GM19099 (cell line): ENCODE results near the gene COL5A3.

Experiments used
- POLR2A ChIP-seq: IDR thresholded peaks from 3 replicates; pipeline ENCODE4 v1.6.1; 2011; ENCODE audit warnings: low read depth; ENCODE audit not compliant: insufficient read length; ENCODE audit errors: extremely low read depth

COL5A3 gene

DNA sequence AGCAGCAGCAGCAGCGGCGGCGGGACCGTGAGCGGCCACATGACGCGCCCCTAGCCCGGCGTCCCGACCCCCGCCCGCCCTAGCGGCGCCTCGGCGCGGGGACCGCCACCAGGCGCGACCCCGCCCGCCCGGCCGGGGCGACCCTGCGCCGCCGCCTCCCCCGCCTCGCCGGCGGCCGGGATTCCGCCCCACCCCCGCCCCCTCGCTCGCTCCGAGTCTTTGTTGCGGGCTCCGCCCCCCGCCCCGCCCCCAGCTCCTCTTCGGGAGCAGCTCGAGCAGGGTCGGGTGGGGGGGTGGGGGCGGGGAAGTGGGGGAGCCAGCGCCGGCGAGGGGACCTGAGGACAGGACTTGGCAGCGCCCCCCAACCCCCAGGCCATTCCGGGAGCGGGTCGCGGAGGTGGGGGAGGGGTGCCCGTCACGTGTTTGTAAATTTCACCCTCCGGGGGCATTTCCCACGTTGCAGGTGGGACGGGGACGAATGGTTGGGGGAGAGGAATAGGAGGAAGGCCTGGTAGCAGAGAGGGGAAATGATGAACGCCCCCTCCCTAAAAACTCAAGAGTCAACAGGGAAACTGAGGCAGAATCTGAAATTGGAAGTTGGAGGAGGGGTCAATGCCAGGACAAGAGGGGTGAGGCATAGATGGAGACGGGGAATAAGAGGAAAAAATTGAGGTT is 73.8 kb downstream of the COL5A3 start, which contains the start of gene OLFM2:
Gene OLFM2 (minus strand): TSS at position 190 of the 675 bp plus-strand sequence. CDS start 149 bp downstream, at position 41.
- TF ChIP-seq POLR2A: no peak

DNA sequence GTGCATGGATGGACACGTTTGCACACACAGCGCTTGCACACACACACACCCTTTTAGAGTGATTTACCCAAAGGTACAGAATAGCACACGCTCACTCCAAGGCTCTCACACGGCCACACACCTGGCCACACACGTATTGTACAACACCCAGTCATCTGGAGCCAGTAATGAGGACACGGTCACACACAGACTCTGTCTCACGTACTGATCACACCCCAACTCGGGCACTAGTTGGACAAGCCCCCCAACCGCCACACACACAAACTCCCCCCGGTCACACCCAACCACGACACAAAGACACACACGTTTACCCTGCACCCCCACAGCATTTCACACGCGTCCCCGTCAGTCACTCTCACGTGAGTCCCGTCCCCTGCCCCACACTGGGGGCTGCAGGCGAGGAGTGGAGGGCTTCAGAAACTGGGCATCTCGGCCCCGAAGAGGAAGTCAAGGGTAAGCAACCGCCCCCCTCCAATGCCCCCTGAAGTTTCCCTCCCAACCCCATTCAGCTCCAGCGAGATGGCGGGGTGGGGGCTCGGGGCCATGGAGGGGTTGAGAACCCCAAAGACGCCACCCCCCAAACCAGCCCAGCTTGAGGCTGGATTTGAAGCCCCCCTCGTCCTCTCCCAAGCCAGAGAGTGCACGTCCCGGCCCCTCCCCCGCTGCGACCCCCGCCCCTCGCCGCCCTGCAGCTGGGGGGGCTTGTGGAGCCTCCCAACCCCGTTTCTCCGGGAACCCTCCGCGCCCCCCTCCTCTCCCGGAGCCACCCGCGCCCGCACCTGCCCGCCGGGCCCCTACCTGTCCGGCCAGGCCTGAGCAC is 74.6 kb downstream of the COL5A3 start:
- no peak for TF ChIP-seq POLR2A

DNA sequence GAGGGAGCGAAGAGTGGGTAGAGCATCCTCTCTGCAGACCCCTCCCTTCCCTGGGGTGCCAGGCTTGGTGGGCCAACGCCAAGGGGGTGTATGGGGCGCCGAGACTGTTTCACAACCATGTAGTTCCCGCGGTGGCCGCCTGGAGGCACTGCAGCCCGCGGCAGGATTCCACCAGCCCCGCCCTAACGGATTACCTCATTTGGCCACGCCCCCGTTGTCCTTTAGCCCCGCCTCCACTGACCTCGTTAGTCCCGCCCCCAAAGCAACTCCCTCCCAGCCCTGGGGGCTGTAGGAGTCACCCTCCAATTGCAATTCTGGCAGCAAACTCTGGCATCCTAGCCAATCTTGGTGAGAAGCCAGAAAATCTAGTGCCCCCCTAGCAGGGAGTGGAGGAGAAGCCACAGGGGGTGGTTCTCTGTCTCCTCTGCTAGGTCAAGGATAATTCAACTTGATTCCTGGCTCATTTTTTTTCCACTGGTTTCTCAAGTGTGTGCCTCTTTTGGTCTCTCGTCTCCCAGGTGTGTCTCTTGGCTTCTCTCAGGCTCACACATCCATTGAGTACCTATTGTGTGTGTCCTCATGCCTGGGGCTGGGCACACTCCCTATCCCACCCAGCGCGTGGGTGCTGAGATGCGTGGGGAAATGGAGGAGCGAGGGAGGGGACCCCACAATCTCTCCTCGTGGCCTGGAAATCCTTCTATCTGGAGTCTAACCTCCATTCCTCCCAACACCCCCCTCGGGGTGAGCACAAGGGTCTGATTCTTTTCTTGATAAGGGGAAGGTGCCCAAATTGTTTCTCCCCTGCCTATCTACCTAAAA is 76.0 kb downstream of the COL5A3 start:
- TF ChIP-seq POLR2A: no peak

DNA sequence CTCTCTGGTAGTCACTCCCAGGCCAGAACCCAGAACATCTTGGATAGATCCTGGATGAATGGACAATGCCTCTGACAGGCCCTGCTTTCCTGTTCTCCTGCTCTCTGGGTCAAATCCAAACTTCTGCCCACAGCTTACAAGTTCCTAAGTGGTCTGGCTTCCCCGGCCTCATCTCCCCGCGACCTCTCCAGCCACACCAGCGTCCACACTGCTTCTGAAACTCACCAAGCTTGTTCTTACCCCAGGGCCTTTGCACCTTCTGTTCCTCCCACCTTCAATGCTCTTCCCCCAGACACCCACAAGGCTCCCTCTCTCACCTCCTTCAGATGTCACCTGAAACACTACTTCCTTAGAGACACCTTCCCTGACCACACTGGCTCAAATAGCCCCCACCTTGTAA is 77.5 kb downstream of the COL5A3 start:
- no peak for TF ChIP-seq POLR2A

DNA sequence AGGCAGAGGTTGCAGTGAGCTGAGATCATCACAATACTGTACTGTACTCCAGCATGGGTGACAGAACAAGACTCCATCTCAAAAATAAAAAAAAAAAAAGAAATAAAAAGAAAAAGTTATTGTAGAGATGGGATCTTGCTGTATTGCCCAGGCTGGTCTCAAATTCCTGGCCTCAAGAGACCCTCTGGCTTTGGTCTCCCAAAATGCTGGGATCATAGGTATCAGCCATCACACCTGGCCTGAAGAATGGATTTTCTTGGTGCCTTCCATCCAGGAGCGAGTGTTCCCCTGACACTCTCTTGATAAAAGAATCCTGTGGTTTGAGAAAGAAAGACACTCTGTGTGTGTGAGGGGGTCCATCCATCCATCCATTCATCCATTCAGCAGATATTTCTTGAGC is 78.7 kb downstream of the COL5A3 start:
- no peak for TF ChIP-seq POLR2A

DNA sequence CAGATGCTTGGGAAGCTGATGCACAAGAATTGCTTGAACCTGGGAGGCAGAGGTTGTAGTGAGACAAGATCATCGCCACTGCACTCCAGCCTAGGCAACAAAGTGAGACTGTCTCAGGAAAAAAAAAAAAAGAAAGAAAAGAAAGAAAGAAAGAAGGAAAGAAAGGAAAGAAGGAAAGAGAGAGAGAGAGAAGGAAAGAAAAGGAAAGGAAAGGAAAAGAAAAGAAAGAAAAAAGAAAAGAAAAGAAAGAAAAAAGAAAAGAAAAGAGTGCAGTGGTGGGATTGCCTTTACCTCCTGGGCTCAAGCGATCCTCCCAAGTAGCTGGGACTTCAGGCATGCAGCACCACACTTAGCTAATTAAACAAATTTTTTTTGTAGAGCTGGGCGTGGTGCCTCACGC is 86.9 kb downstream of the COL5A3 start:
- no peak for TF ChIP-seq POLR2A

DNA sequence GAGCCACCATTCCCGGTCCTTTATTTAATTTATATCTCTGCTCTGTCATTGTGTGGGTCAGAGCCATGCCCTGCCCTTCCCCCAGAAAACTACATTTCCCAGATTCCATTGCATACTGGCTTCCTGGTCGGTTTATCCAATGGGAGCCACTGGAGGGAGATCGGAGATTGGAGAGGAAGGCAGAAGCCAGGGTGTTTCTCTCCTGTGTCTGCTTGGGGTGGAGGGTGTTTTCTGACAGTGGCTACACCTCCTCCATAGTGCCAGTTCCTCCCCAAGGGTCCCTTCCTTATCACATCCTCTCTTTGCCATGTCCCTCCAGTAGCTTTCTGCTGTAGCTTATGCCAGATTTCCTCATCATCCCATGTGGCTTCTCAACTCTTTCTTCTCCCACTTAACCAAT is 93.0 kb downstream of the COL5A3 start:
- TF ChIP-seq POLR2A: no peak

DNA sequence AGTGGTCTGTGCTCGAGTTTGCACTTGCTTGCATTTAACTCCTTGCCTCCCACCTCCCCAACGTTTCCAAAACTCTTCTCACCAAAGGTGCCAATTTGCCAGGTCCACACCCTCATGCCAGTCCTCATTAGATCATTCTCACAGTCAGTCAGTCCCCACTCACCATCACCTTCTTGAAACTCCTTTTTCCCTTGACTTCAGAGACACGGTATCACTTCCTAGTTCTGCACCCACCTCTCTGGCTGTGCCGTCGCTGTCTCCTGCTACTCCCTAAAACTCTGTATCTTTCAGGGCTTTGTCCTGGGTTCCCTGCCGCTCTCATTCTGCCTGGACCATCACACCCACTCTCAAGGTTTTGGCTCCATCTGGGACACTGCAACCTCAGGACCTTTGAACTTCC is 93.6 kb downstream of the COL5A3 start:
- no peak for TF ChIP-seq POLR2A

DNA sequence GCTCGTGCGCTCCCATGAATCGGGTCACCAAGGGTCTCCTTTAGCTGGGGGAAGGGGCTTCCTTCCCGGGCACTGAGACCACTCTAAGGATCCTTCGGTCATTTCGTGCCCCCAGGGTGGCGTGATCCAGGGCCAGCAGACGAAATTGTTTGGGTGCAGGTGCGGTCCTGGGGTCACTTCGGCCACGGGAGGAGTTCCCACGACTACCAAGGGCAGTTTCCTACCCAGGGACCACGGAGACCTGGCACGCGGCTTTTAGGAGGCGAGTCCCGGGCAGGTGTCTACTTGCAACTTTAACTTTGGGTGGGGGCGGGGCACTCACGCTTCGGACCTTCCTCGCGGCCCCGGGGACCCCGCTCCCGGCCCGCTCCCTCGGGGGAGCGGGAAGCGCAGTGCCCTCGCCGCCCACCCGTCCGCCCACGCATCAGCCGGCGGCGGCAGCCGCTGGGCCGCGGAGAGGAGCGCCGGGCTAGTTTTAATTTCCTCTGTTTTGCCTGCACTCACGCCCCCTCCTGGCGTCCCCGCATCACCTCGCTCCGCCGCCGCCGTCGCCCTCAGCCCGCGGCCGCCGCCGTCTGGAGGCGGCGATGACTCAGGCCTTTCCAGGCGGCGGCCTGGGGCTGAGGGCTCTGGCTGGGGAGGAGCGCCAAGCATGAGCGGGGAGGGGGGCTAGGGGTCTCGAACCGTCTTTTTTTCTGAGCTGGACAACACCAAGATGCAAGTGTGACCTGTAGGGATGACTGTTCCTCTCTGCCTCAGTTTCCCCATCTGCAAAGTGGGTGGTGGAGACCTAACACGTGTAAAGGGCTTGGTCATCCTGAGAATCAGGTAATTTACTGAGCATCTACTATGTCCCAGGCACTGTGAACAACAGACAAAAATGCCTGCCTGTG is 95.7 kb downstream of the COL5A3 start:
- TF ChIP-seq POLR2A: no peak

DNA sequence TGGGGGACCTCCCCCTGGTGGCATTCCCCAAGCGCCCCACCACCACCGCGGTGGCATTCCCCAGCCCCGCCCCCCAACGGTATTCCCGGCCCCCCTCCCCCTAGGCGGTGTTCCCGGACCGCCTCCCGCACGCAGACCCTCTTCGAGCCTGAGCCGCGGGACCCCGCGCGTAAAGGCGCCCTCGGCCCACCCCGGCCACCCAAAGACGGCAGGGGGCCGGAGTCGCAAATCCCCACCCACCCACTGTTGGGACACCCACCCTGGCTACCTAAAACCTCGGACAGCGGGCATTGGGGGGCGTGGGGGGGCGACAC is 96.3 kb downstream of the COL5A3 start:
- TF ChIP-seq POLR2A: no peak

DNA sequence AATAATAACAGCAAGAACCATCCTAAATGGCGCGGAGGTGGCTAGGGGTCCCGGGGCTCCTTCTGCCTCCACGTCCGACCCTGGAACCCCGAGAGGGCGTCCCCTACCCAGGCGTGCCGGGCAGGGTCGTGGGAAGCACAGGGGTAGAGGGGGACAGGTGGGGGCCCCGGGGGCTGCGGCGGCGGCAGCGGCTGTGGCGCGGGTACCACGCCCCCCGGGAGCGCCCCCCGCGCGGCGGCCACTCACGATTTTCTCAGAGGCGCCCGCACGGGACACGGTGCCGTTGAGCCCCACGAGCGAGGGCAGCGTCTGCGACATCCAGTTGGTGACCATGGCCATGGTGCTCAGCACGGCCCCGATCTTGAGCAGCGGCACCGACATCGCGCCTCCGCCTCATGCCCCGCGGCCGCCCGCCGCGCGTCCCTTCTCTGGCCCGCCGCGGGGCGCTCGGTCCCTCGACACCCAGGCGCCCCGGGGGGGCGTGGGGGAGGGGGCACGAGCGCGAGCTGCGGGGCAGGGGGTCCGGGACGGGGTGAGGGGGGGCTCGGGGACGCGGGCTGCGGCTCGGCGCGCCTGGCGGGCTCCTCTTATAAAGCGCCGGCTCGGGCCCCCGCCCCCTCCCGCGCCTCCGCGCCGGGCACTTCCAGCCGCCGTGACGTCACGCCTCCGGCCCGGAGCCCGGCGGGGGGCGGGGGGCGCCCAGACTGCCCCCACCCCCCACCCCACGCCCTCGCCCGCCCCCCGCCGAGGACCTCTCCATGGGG is 96.9 kb downstream of the COL5A3 start:
- no peak for TF ChIP-seq POLR2A

DNA sequence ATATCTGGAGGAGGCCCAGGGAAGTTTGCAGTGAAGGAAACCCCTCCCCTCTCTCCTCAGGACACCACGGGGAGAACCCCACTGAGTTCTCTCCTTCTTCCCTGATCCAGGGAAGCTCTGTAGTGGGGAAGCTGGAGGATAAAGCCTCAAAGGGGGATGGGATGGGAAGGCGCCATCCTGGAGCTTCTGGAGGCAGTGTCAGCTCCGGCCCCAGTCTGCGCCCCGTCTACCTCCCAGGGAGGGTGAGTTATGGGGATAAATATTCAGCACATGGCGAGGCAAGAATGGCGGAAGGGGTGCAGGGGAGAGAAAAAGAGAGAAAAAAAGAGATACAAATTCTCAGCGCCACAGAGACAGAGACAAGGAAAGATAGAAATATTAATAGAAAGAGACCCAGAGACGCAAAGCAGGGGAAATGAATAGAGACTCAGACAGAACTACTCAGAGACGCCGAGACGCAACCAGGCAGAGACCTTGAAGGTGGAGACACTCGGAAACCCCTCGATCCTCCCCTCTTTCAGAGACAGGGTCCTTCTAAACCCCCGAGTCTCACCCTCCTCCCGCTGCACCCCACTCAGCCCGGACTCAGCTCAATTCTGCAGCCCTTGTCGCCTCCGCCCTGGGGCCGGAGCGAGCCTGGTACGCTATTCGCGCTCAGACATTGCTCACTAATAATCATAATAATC is 97.6 kb downstream of the COL5A3 start:
- no peak for TF ChIP-seq POLR2A

DNA sequence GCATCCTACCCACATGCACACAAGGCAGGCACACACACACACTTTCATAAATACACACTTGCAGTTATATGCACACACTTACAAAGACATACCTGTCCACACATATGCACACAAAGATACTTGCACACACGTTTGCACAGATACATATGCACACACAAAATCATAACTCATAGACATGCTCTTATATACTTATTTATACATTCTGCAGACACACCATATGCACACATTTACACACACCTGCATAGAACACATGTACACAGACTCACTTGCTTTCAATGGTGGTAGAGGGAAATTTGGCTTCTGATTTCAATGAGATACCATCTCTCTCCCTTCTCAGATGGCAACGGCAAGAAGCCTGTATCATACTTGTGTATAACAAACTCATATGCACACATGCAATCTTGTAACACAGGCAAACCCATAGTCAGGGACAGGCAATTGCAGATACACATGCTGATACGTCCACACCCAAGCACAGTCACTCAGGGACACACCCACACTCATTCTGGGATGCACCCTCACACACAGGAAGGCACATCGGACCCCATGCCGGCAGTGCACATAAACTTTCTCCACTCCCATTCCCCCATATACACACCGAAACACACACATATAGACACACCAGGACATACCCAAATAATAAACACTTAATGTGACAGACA is 98.6 kb downstream of the COL5A3 start:
- no peak for TF ChIP-seq POLR2A
